GM10266 (cell line): ENCODE results near the gene DNASE1L3.

Experiments
- DNase-seq: peaks from one replicate; pipeline ENCODE4 v3.0.0; 2012; ENCODE audit errors: extremely low spot score
- CTCF ChIP-seq: IDR thresholded peaks from 2 replicates; pipeline ENCODE4 v1.5.1; 2012; ENCODE audit warnings: mild to moderate bottlenecking, low read depth; ENCODE audit not compliant: control insufficient read depth, insufficient read depth; ENCODE audit errors: missing control alignments

The DNASE1L3 gene

DNA sequence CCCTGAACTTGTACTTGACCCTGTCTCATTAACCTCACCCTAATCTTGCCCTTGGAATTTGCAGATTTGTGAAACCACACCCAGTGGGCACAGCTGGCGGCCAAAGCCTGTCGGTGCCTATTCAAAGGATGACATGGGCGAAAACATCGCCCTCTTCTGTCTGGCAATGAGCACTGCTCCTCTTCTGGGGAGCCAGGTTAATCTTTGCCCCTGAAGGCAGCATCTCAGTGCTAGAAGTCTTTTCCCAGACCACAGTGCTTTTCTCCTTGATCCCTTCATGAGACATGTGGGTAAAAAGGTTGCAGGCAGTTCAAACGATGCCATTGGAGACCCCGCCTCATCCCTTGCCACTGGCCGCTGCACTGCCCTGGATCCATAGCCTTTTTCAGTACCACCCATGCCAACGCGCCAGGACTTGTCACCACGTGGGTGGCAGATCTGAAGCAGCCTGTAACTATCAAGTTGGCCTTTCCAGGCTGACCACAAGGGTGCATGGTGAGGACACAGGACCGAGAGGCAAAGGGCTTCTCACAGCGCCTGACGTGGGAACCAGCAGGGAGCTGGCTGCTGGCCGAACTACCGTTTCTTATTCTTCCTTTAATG, 6.5 kb upstream of the DNASE1L3 start:
- DNase-seq: peak; percentile 45
- TF ChIP-seq CTCF: peak; percentile 82

DNA sequence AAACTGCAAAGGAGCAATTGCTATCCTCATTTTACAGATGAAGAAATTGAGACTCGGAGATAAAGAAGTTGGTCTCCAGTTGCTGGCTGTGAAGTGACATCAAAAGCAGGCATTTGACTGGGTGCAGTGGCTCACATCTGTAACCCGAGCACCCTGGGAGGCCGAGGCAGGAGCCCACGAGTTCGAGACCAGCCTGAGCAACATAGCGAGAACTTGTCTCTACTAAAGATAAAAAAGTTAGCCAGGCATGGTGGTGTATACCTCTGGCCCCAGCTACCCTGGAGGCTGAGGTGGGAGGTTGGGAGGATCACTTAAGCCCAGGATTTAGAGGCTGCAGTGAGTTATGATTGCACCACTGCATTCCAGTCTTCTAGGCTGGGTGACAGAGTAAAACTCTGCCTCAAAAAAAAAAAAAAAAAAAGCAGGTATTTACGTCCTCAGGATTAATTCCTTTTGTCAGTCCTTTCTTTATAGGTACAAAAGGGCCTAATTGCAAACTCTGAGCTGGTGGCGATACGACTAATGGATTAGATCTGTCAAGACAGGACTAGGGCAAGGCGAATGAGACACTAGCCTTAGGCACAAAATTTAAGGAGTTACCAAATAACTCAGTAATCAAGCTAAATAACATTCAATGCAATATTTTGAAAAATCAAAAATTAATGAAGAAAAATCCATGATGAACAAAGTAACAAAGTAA, 5.9 kb upstream of the DNASE1L3 start:
- no peak for TF ChIP-seq CTCF
- no peak for DNase-seq

DNA sequence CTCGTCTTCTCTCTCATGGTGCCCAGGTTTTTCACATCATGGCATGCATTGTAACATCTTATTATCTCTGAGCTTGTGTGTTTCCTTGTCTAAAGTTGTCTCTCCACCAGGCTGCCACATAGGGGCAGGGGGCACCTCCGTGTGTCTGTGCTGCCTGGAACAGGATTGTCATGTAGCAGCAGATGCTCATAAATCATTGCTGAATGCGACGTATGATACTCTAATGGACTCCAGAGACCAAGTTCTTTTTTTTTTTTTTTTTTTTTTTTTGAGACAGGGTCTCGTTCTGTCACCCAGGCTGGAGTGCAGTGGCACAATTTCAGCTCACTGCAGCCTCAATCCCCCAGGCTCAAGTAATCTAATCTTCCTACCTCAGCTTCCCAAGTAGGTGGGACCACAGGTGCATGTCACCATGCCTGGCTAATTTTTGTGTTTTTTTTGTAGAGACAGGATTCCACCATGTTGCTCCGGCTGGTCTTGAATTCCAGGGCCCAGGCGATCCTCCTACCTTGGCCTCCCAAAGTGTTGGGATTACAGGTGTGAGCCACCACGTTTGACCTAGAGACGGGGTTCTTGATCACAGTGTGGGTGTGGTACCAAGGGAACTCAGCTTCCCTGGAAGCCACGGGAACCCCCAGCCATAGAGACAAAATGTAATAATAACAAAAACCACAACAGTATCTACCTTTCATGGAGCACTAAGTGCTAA, 4.7 kb upstream of the DNASE1L3 start:
- TF ChIP-seq CTCF: no peak
- DNase-seq: no peak

DNA sequence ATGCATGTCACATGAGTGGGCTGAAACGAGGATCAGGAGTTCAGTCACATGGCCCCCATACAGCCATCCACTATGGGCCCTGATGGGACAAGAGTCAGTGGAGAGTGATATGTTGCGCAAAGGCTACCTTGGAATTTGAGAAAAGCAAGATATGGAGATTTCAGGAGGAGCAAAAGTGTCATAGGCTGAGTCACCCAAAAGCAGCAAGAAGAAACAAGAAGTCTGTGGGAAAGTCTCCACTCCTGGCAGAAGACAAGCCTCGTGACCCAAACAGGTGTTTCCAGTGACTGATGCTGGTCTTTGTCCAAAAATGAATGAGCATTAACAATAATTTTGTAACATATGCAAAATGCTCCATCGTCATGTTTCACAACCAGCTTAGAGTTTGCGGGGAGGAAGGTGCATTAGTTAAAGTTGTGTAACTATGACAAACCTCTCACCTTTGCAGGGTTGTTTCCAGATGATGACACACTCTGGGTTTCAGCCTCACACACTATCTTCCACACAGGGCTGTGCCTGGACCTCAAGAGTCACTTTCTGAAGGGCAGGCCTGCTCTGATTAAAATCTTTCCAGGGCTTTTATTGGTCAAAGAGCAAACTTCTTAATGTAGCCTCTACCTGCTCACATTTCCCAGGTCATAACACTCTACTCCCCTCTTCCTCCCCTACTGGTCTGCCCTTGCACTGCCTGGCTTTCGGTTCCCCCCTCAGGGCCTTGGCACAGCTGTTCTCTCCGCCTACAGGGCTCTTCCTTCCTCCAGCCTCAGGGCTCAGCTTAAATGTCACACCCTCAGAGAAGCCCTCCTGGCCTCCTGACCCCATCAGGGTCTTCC, 3.9 kb upstream of the DNASE1L3 start:
- TF ChIP-seq CTCF: peak; percentile 16
- DNase-seq: peak; percentile 59

DNA sequence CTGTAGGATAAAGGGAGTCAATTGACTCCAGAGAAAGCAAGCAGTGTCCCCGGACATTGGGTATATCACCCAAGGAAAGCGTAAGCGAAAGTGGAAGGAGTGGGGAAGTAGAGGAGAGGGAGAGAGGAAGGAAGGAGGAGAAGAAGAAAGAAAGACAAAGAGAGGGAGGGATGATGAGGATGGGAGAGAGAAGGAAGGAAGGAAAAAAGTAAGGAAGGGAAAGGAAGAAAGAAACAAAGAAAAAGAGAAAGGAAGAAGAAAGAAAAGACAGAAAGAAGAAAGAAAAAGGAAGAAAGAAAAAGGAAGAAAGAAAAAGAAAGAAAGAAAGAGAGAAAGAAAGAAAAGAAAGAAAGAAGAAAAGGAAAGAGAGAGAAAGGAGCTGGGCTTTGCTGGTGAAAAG, 839 bp downstream of the DNASE1L3 start:
- DNase-seq: no peak
- no peak for TF ChIP-seq CTCF

- TF ChIP-seq CTCF: no peak
- DNase-seq: no peak
Observed at GRCh38 chr3:58207954-58208353, 2.8 kb downstream of the DNASE1L3 start.
